ENCODE measurements around the gene BEST1.

GRCh38 chr11:61949169-61950034 is 749 bp upstream of the BEST1 start:
- TF ChIP-seq EZH2 (IDR thresholded peaks at IDR 0.05) = no peak
- peak; percentile 47; the same call in 1 of the 2 replicates for TF ChIP-seq POLR2AphosphoS5 (IDR thresholded peaks at IDR 0.05; ENCODE audit: borderline replicate concordance, low read depth, low read length)
- TF ChIP-seq FOXP2 (optimal IDR thresholded peaks at IDR 0.05; ENCODE audit: control extremely low read depth, extremely low read length, insufficient read depth) = no peak
